ENCODE measurements around the gene WDR33.
"Not testable (repeated sequence)": the region's sequence is repeated elsewhere in the genome, so short reads cannot be mapped to it uniquely, and the experiment has no call there.

WDR33 gene

DNA sequence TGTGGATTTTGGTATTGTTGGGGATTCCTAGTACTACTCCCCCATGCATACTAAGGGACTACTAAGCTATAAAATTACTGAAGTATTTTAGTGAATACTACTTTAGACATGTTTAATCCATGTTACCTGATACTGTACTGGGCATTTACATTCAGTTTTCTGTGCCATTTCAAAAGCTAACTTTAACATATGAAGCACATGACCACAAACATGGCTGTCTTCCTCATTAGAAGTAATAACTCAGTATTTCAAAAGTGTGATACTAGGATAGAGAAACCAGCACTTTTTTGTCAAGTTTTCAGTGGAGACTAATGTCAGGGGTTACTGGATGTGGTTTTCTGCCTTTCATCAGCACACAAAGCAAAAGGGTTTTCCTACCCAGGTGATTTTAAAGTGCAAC, 27.9 kb downstream of the WDR33 start:
- no peak for DNase-seq (ENCODE audit: extremely low spot score)
- ChIA-PET POLR2A (no interaction called here), CTCF (no interaction called here)
- TF ChIP-seq FOXA1 (IDR thresholded peaks at IDR 0.05) (no peak), CTBP1 (IDR thresholded peaks at IDR 0.05; ENCODE audit: borderline replicate concordance) (no peak), ARNT (IDR thresholded peaks at IDR 0.05) (no peak), SUZ12 (IDR thresholded peaks at IDR 0.05) (no peak), LEF1 (IDR thresholded peaks at IDR 0.05; ENCODE audit: borderline replicate concordance) (no peak), ZNF384 (IDR thresholded peaks at IDR 0.05) (no peak), FOXM1 (IDR thresholded peaks at IDR 0.05; ENCODE audit: borderline replicate concordance) (no peak), BHLHE40 (IDR thresholded peaks at IDR 0.05; ENCODE audit: borderline replicate concordance) (no peak), HDGF (IDR thresholded peaks at IDR 0.05; ENCODE audit: borderline replicate concordance) (no peak), SP1 (IDR thresholded peaks at IDR 0.05) (no peak)

DNA sequence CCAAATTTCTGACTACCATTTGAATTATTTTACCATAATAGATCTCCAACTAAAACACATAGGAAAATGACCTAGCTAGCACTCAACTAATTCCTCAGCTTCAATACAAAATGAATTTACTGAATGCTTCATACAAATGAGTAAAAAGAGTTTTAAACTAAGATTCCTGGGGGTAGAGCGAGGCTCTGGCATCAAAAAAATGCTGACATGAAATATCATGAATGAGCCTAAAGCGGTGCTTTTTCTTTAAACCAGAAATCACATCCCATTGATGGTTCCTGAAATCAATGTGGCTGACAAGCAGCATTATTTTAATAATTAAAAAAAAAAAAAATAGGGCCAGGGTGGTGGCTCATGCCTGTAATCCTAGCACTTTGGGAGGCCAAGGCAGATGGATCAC, 32.1 kb downstream of the WDR33 start:
- POLR2A ChIA-PET, result no interaction called here
- no peak for DNase-seq (ENCODE audit: extremely low spot score)
- TF ChIP-seq BHLHE40 (IDR thresholded peaks at IDR 0.05; ENCODE audit: borderline replicate concordance) (no peak), TARDBP (IDR thresholded peaks at IDR 0.05) (no peak), ZNF384 (IDR thresholded peaks at IDR 0.05) (no peak), HDGF (IDR thresholded peaks at IDR 0.05; ENCODE audit: borderline replicate concordance) (no peak), LEF1 (IDR thresholded peaks at IDR 0.05; ENCODE audit: borderline replicate concordance) (no peak), L3MBTL2 (conservative IDR thresholded peaks at IDR 0.05) (no peak), ARNT (IDR thresholded peaks at IDR 0.05) (no peak), NFRKB (IDR thresholded peaks at IDR 0.05) (no peak), ELF4 (IDR thresholded peaks at IDR 0.05) (no peak), FOXA1 (IDR thresholded peaks at IDR 0.05) (no peak), CTBP1 (IDR thresholded peaks at IDR 0.05; ENCODE audit: borderline replicate concordance) (no peak), FOXK2 (IDR thresholded peaks at IDR 0.05) (no peak), SUZ12 (IDR thresholded peaks at IDR 0.05) (no peak), SP1 (IDR thresholded peaks at IDR 0.05) (no peak), FOXM1 (IDR thresholded peaks at IDR 0.05; ENCODE audit: borderline replicate concordance) (no peak)
- TF ChIP-seq, protein P1, sequence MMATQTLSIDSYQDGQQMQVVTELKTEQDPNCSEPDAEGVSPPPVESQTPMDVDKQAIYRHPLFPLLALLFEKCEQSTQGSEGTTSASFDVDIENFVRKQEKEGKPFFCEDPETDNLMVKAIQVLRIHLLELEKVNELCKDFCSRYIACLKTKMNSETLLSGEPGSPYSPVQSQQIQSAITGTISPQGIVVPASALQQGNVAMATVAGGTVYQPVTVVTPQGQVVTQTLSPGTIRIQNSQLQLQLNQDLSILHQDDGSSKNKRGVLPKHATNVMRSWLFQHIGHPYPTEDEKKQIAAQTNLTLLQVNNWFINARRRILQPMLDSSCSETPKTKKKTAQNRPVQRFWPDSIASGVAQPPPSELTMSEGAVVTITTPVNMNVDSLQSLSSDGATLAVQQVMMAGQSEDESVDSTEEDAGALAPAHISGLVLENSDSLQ (IDR thresholded peaks at IDR 0.05), result no peak
- CTCF ChIA-PET, result no interaction called here

DNA sequence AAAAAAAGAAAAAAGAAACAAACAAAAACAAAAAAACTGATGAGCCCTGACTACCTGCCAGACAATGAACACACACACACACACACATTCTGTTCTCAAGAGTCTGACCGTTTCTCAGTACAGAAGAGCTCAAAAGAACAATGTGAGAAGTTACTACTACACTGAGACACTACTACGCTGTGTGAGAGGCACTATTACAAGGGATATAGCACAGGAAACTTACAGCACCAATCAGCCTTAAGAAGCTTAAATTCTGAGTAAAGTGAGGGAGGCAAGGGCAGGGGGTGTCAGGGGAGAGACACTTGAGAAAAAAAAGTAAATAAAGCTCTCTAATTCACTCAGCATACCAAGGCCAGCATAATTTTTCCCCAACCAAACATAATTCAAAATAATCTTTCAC, 32.5 kb downstream of the WDR33 start:
- ChIA-PET POLR2A (no interaction called here), CTCF (no interaction called here)
- TF ChIP-seq NFRKB (IDR thresholded peaks at IDR 0.05) (no peak), HDGF (IDR thresholded peaks at IDR 0.05; ENCODE audit: borderline replicate concordance) (no peak), FOXM1 (IDR thresholded peaks at IDR 0.05; ENCODE audit: borderline replicate concordance) (no peak), ZNF384 (IDR thresholded peaks at IDR 0.05) (no peak), LEF1 (IDR thresholded peaks at IDR 0.05; ENCODE audit: borderline replicate concordance) (no peak), BHLHE40 (IDR thresholded peaks at IDR 0.05; ENCODE audit: borderline replicate concordance) (no peak), TARDBP (IDR thresholded peaks at IDR 0.05) (no peak)
- no peak for DNase-seq (ENCODE audit: extremely low spot score)

DNA sequence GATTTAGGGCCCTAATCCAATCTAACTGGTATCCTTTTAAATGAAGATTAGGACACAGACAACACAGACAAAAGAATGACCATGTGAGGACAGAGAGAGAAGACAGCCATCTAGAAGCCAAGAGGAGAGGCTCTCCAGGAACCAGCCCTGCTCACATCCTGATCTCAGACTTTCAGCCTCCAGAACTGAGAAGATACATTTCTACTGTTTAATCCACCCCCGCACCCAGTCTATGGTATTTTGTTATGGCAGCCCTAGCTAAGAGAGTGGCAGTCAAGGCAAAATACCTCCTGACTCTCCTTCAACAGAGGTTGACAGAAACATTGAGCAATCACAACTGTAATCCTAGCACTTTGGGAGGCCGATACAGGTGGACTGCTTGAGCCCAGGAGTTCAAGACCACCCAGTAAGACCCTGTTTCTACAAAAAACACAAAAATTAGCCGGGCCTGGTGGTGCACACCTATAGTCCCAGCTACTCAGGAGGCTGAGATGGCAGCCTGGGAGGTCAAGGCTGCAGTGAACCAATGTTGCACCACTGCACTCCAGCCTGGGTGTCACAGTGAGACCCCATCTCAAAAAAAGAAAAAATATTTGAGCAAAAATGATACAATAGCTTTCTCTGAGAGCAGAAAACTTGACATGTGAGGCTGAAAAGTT, 34.7 kb downstream of the WDR33 start:
- no peak for DNase-seq (ENCODE audit: extremely low spot score)
- ChIA-PET POLR2A (no interaction called here), CTCF (no interaction called here)
- TF ChIP-seq LEF1 (IDR thresholded peaks at IDR 0.05; ENCODE audit: borderline replicate concordance) (no peak), L3MBTL2 (conservative IDR thresholded peaks at IDR 0.05) (no peak), FOXM1 (IDR thresholded peaks at IDR 0.05; ENCODE audit: borderline replicate concordance) (no peak), ZNF384 (IDR thresholded peaks at IDR 0.05) (no peak), SUZ12 (IDR thresholded peaks at IDR 0.05) (no peak), CTBP1 (IDR thresholded peaks at IDR 0.05; ENCODE audit: borderline replicate concordance) (no peak), TARDBP (IDR thresholded peaks at IDR 0.05) (no peak), FOXK2 (IDR thresholded peaks at IDR 0.05) (no peak), ARNT (IDR thresholded peaks at IDR 0.05) (no peak), HDGF (IDR thresholded peaks at IDR 0.05; ENCODE audit: borderline replicate concordance) (no peak), FOXA1 (IDR thresholded peaks at IDR 0.05) (no peak), ELF4 (IDR thresholded peaks at IDR 0.05) (no peak), BHLHE40 (IDR thresholded peaks at IDR 0.05; ENCODE audit: borderline replicate concordance) (no peak), NFRKB (IDR thresholded peaks at IDR 0.05) (no peak), SP1 (IDR thresholded peaks at IDR 0.05) (no peak)
- TF ChIP-seq, protein P1 (IDR thresholded peaks at IDR 0.05), result no peak

DNA sequence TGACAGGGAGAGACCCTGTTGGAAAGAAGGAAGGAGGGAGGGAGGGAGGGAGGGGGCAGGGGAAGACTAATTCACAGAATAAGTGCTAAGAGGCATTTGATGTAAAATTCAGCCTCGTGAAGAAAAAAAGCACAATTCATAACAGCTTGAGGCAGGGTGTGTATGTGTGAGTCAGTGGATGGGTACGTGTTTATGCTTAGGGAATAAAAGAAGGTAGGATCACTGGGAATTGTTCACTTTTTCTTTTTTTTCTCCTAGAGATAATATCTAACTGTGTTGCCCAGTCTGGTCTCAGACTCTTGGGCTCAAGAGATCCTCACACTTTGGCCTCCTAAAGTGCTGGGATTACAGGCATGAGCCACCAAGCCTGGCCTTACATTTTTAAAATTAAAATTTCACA, 39.2 kb downstream of the WDR33 start:
- no peak for TF ChIP-seq HDGF (IDR thresholded peaks at IDR 0.05; ENCODE audit: borderline replicate concordance)
- TF ChIP-seq ARNT (IDR thresholded peaks at IDR 0.05), result no peak
- TF ChIP-seq ZNF384 (IDR thresholded peaks at IDR 0.05), result no peak
- TF ChIP-seq L3MBTL2 (conservative IDR thresholded peaks at IDR 0.05), result no peak
- TF ChIP-seq NFRKB (IDR thresholded peaks at IDR 0.05), result no peak
- no peak for TF ChIP-seq FOXA1 (IDR thresholded peaks at IDR 0.05)
- no peak for TF ChIP-seq FOXK2 (IDR thresholded peaks at IDR 0.05)
- TF ChIP-seq TARDBP (IDR thresholded peaks at IDR 0.05), result no peak
- CTCF ChIA-PET, result no interaction called here
- POLR2A ChIA-PET, result no interaction called here
- no peak for DNase-seq (ENCODE audit: extremely low spot score)

DNA sequence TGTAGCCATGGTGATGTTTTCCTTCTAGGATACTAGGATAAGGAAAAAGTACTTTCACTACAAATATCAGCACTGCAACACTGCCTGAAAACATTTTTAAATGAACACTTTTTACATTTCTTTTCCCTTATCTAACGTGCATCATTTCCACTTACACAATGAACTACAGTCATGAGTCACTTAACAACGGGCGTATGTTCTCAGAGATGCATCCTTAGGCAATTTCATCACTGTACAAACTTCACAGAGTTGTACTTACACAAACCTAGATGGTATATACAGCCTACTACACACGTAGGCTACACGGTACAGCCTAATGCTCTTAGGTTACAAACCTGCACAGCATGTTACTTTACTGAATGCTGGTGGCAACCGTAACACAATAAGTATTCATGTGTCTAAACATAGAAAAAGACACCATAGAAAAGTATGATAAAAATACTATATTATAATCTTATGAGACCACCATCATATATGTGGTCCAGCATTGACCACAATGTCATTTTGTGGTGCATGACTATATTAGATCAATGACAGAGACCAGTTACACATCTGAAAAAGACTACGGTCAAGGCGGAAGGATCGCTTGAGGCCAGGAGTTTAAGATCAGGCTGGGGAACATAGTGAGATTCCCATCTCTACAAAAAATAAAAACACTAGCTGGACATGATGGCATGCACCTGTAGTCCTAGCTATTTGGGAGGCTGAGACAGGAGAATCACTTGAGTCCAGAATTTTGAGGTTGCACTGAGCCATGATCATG, 39.8 kb downstream of the WDR33 start:
- TF ChIP-seq L3MBTL2 (conservative IDR thresholded peaks at IDR 0.05) (no peak), BHLHE40 (IDR thresholded peaks at IDR 0.05; ENCODE audit: borderline replicate concordance) (no peak), ELF4 (IDR thresholded peaks at IDR 0.05) (no peak), ZNF384 (IDR thresholded peaks at IDR 0.05) (no peak), CTBP1 (IDR thresholded peaks at IDR 0.05; ENCODE audit: borderline replicate concordance) (no peak), HDGF (IDR thresholded peaks at IDR 0.05; ENCODE audit: borderline replicate concordance) (no peak), LEF1 (IDR thresholded peaks at IDR 0.05; ENCODE audit: borderline replicate concordance) (no peak), FOXK2 (IDR thresholded peaks at IDR 0.05) (no peak), FOXA1 (IDR thresholded peaks at IDR 0.05) (no peak), SP1 (IDR thresholded peaks at IDR 0.05) (no peak)
- POLR2A ChIA-PET, result no interaction called here
- CTCF ChIA-PET, result no interaction called here
- DNase-seq (ENCODE audit: extremely low spot score), result no peak

DNA sequence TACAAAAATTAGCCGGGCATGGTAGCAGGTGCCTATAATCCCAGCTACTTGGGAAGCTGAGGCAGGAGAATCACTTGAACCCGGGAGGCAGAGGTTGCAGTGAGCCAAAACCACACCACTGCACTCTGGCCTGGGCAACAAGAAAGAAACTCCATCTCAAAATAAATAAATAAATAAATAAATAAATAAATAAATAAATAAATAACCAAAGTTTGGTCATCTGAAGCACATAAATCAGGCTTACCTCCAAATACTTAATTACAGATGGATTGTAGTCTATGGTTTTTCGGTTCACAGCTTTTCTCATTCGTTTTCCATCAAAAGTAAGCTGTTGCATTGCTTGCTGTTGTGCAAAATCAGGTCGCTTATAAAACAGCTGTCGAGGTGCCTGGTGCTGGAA, 40.4 kb downstream of the WDR33 start:
- DNase-seq (ENCODE audit: extremely low spot score); CTCF ChIA-PET; POLR2A ChIA-PET: not testable (repeated sequence)
